HepG2 (cell line): ENCODE data around the gene DESI2. TPM values are rescaled to one million over a fixed set of nuclear protein-coding genes. Genes with fewer than 3 reads are reported as not detected.

Experiments used
- ATAC-seq: fragments of 200-7000 bp; cut with Tn5 transposase; 3 replicates; pipeline ENCODE4 v1.9.1; 2020; ENCODE audit warnings: mild to moderate bottlenecking, moderate library complexity
- BruUV-seq: library from RNA; stranded (reverse); fragments of 400-500 nt; replicated peaks from 2 replicates; lab custom pipeline; 2021; lab: Mats Ljungman, UMichigan
- CTCF ChIA-PET: fragments of 300-600 bp; formaldehyde crosslinking; extraction: SDS; loops from one replicate; lab custom pipeline; 2021; ENCODE audit warnings: low total read pairs, inconsistent platforms, low intra/inter-chr PET ratio; lab: Yijun Ruan, JAX
- POLR2A ChIA-PET: fragments of 350-600 bp; sonication (Branson Sonifier 250); formaldehyde crosslinking; loops from one replicate; lab custom pipeline; 2020; ENCODE audit warnings: antibody characterized with exemption, inconsistent platforms; lab: Yijun Ruan, JAX
- DNase-seq: peaks from one replicate; pipeline ENCODE4 v3.0.0-alpha.2; 2015; ENCODE audit warnings: low spot score
- FAIRE-seq: peaks from 3 replicates; lab custom pipeline; 2011; peaks lifted over from hg19 to GRCh38; lab: Jason Lieb, UNC
- H2AFZ ChIP-seq: one replicate; pipeline ENCODE4 v1.6.1; 2011; ENCODE audit warnings: low read length, inconsistent platforms
- H3K27ac ChIP-seq: fragments of 300-600 bp; 3 replicates; pipeline ENCODE4 v1.8.0; 2011; ENCODE audit warnings: mixed run types, mild to moderate bottlenecking, mixed read lengths, low read length, inconsistent platforms; ENCODE audit not compliant: insufficient read depth; ENCODE audit errors: extremely low read length
- H3K27me3 ChIP-seq, 2 experiments: fragments of 200-600 bp in 1 of 2; 2 replicates in 1 of 2; 3 replicates in 1 of 2; pipeline versions ENCODE4 v1.6.0 to v1.8.0; 2011; ENCODE audit warnings: low read length in 2 of 2, mild to moderate bottlenecking in 2 of 2, moderate library complexity in 2 of 2, inconsistent platforms in 1 of 2; ENCODE audit not compliant: insufficient read depth in 2 of 2, control insufficient read depth in 1 of 2
- H3K36me3 ChIP-seq, 2 experiments: fragments of 200-600 bp in 1 of 2; replicated peaks in 1 of 2; 2 replicates in 1 of 2; 3 replicates in 1 of 2; pipeline versions ENCODE4 v1.5.1 to v1.8.0; 2011; ENCODE audit warnings: low read length in 2 of 2, inconsistent platforms in 1 of 2; ENCODE audit not compliant: insufficient read depth in 2 of 2, control insufficient read depth in 1 of 2
- H3K4me1 ChIP-seq: 2 replicates; pipeline ENCODE4 v1.5.1; 2012; ENCODE audit warnings: low read length, inconsistent platforms; ENCODE audit not compliant: insufficient read depth
- H3K4me2 ChIP-seq: 2 replicates; pipeline ENCODE4 v1.6.0; 2011; ENCODE audit warnings: low read depth, low read length, inconsistent platforms
- H3K4me3 ChIP-seq, 3 experiments: fragments of 200-600 bp in 1 of 3; sonication (generic), shearing (Covaris generic) in 1 of 3; replicated peaks in 1 of 3; 2 replicates each; pipeline ENCODE4 v1.5.1; 2011 to 2016; ENCODE audit warnings: low read length in 3 of 3, inconsistent platforms in 2 of 3, low read depth in 2 of 3, mild to moderate bottlenecking in 2 of 3, control low read depth in 1 of 3, mixed read lengths in 1 of 3; ENCODE audit not compliant: insufficient read depth in 1 of 3
- H3K79me2 ChIP-seq: one replicate; pipeline ENCODE4 v1.6.1; 2011; ENCODE audit warnings: low read length, inconsistent platforms; ENCODE audit not compliant: insufficient read depth
- H3K9ac ChIP-seq: 2 replicates; pipeline ENCODE4 v1.6.0; 2011; ENCODE audit warnings: mild to moderate bottlenecking, low read depth, low read length, inconsistent platforms; ENCODE audit not compliant: insufficient read depth
- H3K9me3 ChIP-seq: 2 replicates; pipeline ENCODE4 v1.5.1; 2012; ENCODE audit warnings: mild to moderate bottlenecking, low read length
- H4K20me1 ChIP-seq: 2 replicates; pipeline ENCODE4 v1.6.0; 2011; ENCODE audit warnings: inconsistent platforms, mild to moderate bottlenecking, low read length, moderate library complexity; ENCODE audit not compliant: insufficient read depth
- FOXC1 ChIP-seq: sonication (generic); formaldehyde crosslinking; IDR thresholded peaks from 2 replicates; pipeline ENCODE4 v1.8.0; 2022; ENCODE audit warnings: mild to moderate bottlenecking, missing genetic modification reagents, borderline replicate concordance
- GABPA ChIP-seq, 2 experiments: IDR thresholded peaks; 2 replicates each; pipeline ENCODE4 v1.6.1; 2011 to 2016; ENCODE audit warnings: low read depth in 2 of 2, low read length in 1 of 2, missing biosample characterization in 1 of 2, missing genetic modification characterization in 1 of 2
- GABPB1 ChIP-seq: IDR thresholded peaks from 2 replicates; pipeline ENCODE4 v1.6.1; 2016; ENCODE audit warnings: mild to moderate bottlenecking, missing genetic modification reagents, moderate library complexity, missing compliant biosample characterization
- ZNF136 ChIP-seq: sonication (generic); formaldehyde crosslinking; IDR thresholded peaks from 2 replicates; pipeline ENCODE4 v1.8.1; 2022; ENCODE audit warnings: low read depth, mild to moderate bottlenecking, moderate library complexity, missing genetic modification reagents
- WGBS: methylation state at CpG from one replicate; pipeline ENCODE4 v1.1.6; 2017; ENCODE audit warnings: low lambda C conversion rate; 5-methylcytosine and 5-hydroxymethylcytosine counted together
- in situ Hi-C: cut with HindIII; loops from 2 replicates; pipeline ENCODE4 v1.10.0; 2017; ENCODE audit warnings: low pct_unique_long_range_greater_than_20kb; ENCODE audit not compliant: extremely low pct_ligation_motif_present
- intact Hi-C: fragments of 100-400 bp; cut with micrococcal nuclease; formaldehyde crosslinking; loops from one replicate; pipeline ENCODE4 v1.10.0; 2022; ENCODE audit not compliant: unreplicated experiment
- polyA plus RNA-seq, 8 experiments: library from polyadenylated mRNA; depleted of rRNA in 3 of 8; stranded (reverse) in 7 of 8; unstranded in 1 of 8; fragments of >200 nt; fragmentation: Illumina TruSeq in 4 of 8; extraction: Trizol in 4 of 8; gene quantifications; 2 replicates each; pipeline versions ENCODE4 v1.2.1 to v1.2.3, GENCODE V29; 2011 to 2016; ENCODE audit warnings: low read depth in 4 of 8, missing spikeins in 1 of 8, mixed read lengths in 1 of 8; ENCODE audit not compliant: insufficient read depth in 1 of 8
- total RNA-seq, 5 experiments: library from RNA; depleted of rRNA; stranded (reverse); fragments of >200 nt; fragmentation: Illumina TruSeq; extraction: Trizol; gene quantifications; 2 replicates each; pipeline ENCODE4 v1.2.3, GENCODE V29; 2016; ENCODE audit warnings: low read depth in 1 of 5
- TF ChIP-seq, protein P1 (sequence below): sonication (generic); formaldehyde crosslinking; IDR thresholded peaks from 2 replicates; pipeline ENCODE4 v1.4.0; 2020; ENCODE audit warnings: missing genetic modification reagents

DESI2 gene
- total and polyA plus RNA-seq, 2 of the 13 experiments (the other 11 are each of a cell fraction or from before 2014, with no cell fraction given), result 23.1 to 42.2 TPM

DNA sequence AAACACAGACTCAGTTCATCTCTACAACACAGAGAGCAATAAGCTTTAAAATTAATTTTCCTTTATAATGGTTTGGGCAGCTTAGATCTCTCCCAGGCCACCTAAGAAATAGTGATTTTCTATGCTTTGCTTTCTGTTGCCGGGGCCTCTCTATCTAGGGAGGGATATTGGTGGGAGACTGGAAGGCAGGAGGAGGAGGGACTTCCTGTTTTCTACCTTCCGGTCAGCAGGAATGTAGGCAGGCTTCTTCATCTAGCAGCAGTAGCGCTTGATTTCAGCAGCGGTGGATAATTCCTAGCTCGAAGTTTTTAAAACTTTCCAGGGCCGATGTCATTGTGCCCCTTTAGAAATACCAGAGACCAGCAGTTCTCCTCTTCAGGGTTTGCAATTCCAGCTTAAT lies 5.1 kb upstream of the DESI2 start:
- intact Hi-C loops, result no loop called here
- no peak for FAIRE-seq
- H3K79me2 ChIP-seq, result no peaks in the 10 kb centered on the region
- H3K4me1 ChIP-seq, result peaks cover 9% of the 10 kb centered on the region
- no peaks in the 10 kb centered on the region for H4K20me1 ChIP-seq
- no peak overlapping the region for H3K27ac ChIP-seq
- ChIA-PET POLR2A (no interaction called here), CTCF (no interaction called here)
- no TSS peak for BruUV-seq
- no peaks in the 10 kb centered on the region for H3K9me3 ChIP-seq
- H3K36me3 ChIP-seq, result no peaks in the 10 kb centered on the region
- no peaks in the 10 kb centered on the region; a peak in 1 of 5 replicates for H3K27me3 ChIP-seq
- ATAC-seq, result no peak
- in situ Hi-C loops, result no loop called here
- no peak overlapping the region for H3K9ac ChIP-seq
- no peak overlapping the region for H2AFZ ChIP-seq
- TF ChIP-seq GABPB1 (CRISPR knock-in tag) (peak; percentile 26; the same call in 1 of the 2 replicates), FOXC1 (no peak), GABPA (IDR thresholded peaks at IDR 0.05; ENCODE audit: low read depth, low read length) (peak; percentile 31), GABPA (CRISPR knock-in tag; IDR thresholded peaks at IDR 0.05; ENCODE audit: low read depth) (peak; percentile 89), ZNF136 (CRISPR knock-in tag) (no peak)
- TF ChIP-seq, protein P1, sequence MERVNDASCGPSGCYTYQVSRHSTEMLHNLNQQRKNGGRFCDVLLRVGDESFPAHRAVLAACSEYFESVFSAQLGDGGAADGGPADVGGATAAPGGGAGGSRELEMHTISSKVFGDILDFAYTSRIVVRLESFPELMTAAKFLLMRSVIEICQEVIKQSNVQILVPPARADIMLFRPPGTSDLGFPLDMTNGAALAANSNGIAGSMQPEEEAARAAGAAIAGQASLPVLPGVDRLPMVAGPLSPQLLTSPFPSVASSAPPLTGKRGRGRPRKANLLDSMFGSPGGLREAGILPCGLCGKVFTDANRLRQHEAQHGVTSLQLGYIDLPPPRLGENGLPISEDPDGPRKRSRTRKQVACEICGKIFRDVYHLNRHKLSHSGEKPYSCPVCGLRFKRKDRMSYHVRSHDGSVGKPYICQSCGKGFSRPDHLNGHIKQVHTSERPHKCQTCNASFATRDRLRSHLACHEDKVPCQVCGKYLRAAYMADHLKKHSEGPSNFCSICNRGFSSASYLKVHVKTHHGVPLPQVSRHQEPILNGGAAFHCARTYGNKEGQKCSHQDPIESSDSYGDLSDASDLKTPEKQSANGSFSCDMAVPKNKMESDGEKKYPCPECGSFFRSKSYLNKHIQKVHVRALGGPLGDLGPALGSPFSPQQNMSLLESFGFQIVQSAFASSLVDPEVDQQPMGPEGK, result no peak
- no peak overlapping the region for H3K4me3 ChIP-seq
- H3K4me2 ChIP-seq, result no peak overlapping the region
- 59% methylated on average over 6 of the region's 6 CpGs for WGBS
- no peak for DNase-seq
